NCI-H774 (cell line): ENCODE results near the gene NDOR1.

Experiments
- DNase-seq: peaks from one replicate; lab custom pipeline; 2025; lab: John Stamatoyannopoulos, UW

NDOR1 gene

GRCh38 chr9:137183980-137184595 is 21.4 kb upstream of the NDOR1 start:
- no peak for DNase-seq

DNA sequence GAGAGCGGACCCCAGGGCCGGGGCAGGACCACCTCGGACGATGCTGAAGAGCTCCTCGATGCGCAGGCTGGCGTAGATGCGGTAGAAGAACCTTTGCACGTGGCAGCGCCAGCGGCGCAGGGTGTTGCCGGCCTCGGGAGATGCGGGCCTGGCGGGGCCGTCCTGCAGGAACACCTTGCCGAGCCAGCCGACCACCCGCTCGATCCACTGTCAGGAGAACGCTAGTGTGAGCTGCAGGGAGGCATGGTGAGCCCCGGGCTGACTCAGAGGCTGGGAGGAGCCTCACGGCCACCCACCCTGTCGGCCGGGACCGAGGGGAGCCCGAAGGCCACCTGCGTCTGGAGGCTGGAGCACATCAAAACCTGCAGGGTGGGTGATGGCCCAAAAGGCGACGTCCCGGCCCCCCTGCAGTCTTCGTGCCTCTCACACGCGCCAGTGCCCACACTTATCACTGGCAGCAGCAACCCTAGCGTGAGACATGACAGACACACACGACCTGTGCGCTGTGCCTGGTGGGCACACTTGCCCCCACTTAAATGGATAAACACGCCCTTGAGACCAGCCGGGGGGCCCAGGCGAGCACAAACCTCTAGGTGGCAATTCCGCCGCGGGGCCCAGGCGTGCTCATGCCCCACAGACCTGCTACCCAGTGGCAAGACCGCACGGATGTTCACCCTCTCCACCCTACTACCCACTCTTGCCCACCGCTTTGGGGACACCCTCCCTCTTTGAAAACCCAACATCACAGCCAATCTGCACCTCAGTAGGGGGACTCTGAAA is 20.4 kb upstream of the NDOR1 start:
- DNase-seq, result no peak

GRCh38 chr9:137185921-137186320 is 19.6 kb upstream of the NDOR1 start:
- DNase-seq, result no peak

- DNase-seq, result no peak
Observed at GRCh38 chr9:137186385-137186784, 19.1 kb upstream of the NDOR1 start.

- no peak for DNase-seq
Observed at GRCh38 chr9:137187386-137187785, 18.1 kb upstream of the NDOR1 start.

DNA sequence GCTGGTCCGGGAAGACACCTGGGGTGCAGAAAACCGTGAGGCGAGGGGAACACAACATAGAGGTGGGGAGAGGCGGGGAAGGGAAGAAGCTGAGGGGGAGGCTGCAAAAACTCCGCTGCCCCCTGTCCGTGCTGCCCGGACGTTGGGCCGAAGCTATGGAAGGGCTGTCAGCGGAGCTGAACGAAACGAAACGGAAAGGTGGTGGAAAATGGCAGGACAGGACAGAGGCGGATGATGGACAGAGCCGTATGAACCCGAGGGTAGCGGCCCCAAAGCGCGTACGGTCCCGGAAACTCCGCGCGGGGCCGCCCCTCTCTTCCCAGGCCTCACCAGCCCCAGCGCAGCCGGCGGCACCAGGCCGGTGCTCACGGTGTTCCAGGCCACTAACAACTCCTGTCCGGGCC is 17.4 kb upstream of the NDOR1 start:
- DNase-seq, result no peak

- peak; percentile 96 for DNase-seq
Observed at GRCh38 chr9:137188490-137189296, 16.8 kb upstream of the NDOR1 start, which contains the start of the genes ANAPC2 and SSNA1. Gene ANAPC2 (minus strand): TSS chr9:137188560. CDS start chr9:137188532, 28 bp downstream. Gene SSNA1 (plus strand): TSS chr9:137188676. CDS start chr9:137188727, 51 bp downstream.

GRCh38 chr9:137189297-137190295 is 15.9 kb upstream of the NDOR1 start:
- no peak for DNase-seq

DNA sequence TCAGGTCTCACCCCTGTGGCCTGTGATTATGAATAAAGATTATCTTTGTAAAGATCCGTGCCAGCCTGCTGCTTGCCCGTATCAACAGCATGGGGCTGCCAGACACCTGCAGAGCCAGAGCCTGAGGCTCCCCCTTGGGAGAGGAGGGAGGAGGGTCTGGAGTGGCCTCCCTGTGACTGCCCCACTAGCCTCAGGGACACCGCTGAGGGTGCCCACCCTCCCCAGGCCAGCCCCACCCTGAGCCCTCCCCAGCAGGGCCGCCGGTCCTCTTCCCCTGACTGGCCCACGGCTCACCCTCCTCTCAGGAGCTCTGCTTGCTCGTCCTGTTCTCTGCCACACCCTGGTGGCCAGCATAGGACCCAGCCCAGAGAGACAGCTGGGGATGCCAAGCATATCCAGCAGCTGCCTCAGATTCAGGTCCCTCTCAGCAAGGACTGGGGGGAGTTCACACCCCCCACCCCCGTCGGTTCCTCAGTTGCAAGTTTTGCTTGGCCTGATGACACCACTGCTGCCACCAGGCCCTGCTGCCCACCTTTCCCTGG is 15.1 kb upstream of the NDOR1 start:
- no peak for DNase-seq

GRCh38 chr9:137191245-137191644 is 14.3 kb upstream of the NDOR1 start:
- no peak for DNase-seq

GRCh38 chr9:137191691-137192447 is 13.6 kb upstream of the NDOR1 start:
- DNase-seq, result no peak

- no peak for DNase-seq
Observed at GRCh38 chr9:137192448-137192780, 13.1 kb upstream of the NDOR1 start.

DNA sequence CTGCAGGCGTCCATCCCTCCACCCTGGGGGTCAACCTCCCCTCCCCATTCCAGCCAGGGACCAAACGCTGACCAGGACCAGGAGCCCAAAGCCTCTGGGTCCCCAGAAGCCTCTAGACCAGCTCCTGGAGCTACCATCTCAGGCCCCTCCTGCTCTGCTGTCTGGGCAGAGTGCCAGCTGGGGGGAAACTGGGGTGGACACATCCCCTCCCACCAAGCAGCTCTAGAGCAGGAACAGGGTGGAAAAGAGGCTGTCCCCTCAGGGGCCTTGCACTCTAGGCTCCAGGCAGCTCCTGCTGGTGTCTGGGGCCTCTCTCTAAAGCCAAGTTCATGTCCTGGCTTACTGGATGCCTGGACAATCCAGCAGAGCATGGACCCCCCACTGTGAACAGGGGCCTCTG is 12.6 kb upstream of the NDOR1 start:
- DNase-seq, result no peak

GRCh38 chr9:137193771-137194170 is 11.7 kb upstream of the NDOR1 start:
- no peak for DNase-seq

GRCh38 chr9:137194388-137194787 is 11.1 kb upstream of the NDOR1 start:
- DNase-seq, result no peak

DNA sequence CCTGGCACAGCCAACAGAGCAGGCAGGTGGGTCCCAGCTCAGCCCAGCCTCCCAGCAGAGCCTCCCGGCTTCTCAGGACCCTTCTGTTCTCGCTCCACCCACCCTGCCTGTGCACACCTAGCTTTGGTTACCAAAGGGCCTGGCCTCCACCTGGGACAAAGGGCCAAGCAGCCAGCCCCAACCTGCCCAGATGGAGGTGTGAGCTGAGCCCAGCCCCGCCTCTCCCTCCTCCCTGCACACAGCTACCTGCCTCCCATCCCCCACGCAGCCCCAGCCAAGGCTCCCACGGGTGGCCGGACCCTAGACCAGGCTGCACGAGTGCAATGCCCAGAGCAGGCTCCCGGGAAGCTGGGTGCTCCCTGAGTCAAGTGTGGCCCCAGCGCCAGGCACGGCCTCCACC is 10.6 kb upstream of the NDOR1 start:
- DNase-seq, result no peak

- DNase-seq, result peak; percentile 72
Observed at GRCh38 chr9:137195525-137196220, 9.8 kb upstream of the NDOR1 start.

- DNase-seq, result no peak
Observed at GRCh38 chr9:137198051-137198901, 7.2 kb upstream of the NDOR1 start.

DNA sequence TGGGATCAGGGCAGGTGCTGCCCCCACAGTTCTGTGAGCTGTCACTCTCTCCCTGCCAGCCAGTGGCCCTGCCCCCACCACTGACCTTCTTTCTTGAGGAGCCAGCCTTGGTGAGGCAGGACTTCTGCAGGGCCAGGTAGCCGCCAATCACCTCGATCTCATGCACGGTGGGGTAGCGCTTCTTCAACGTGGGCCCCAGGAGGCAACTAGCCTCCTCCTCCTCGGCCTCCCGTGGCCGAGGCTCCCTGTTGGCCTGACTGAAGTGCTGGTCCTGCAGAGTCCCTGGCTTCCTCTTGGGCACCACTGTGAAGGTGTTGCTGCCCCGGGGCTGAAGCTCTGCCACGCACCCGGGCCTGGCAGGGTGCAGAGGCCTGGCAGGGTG is 6.6 kb upstream of the NDOR1 start:
- no peak for DNase-seq
